GM19468 (cell line): ENCODE data around the gene SLC5A11.
"Not testable (repeated sequence)": the region's sequence is repeated elsewhere in the genome, so short reads cannot be mapped to it uniquely, and the experiment has no call there.

Source experiments
- ATAC-seq: cut with Tn5 transposase; IDR thresholded peaks from one replicate; pipeline ENCODE4 v1.9.1; 2021; ENCODE audit warnings: mild to moderate bottlenecking, moderate library complexity, moderate number of reproducible peaks; ENCODE audit not compliant: unreplicated experiment; ENCODE audit errors: extremely low read depth

The SLC5A11 gene

DNA sequence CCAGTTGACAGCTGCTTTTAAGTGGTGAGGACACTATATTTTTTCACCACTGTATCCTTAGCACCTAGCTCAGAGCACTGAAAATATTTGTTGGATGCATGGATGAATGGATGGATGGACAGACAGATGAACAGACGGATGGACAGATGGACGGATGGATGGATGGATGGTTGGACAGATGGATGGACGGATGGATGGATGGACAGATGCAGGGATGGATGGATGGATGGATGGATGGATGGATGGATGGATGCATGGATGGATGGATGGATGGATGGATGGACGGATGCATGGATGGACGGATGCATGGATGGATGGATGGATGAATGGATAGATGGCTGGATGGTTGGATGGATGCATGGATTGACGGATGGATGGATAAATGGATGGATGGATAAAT, 12.4 kb upstream of the SLC5A11 start:
- no peak for ATAC-seq

DNA sequence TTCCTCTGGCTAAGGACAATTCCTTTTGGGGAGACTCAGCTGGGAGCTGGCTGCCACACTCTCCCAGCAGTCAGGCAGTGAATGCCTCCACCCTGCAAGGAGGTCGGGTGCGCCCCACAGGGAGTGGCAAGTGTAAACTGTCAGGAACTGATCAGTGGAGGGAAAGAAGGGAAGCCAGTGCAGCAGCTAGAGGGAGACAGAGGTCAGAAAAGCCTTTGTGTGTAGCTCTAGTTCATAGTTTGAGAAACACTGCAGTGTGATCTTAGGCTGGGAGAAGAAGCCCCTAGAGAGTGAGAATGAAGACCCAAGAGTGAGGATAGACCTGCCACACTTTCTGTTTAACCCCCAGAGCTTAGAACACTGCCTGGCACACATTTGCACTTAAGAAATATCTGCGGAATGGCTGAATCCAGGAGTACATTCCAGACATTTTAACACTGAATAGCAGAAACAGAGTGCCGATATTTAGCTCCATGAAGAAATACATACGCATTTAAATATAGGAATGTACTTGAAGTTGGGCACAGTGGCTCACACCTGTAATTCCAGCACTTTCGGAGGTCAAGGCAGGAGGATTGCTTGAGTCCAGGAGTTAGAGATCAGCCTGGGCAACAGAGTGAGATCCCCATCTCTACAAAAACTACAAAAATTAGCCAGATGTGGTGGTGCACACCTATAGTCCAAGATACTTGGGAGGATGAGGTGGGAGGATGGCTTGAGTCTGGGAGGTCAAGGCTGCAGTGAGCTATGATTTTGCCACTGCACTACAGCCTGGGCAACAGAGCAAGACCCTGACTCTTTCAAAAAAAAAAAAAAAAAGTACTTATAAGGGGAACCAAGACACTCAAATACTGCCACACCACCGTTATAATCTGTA, 11.1 kb upstream of the SLC5A11 start:
- no peak for ATAC-seq

DNA sequence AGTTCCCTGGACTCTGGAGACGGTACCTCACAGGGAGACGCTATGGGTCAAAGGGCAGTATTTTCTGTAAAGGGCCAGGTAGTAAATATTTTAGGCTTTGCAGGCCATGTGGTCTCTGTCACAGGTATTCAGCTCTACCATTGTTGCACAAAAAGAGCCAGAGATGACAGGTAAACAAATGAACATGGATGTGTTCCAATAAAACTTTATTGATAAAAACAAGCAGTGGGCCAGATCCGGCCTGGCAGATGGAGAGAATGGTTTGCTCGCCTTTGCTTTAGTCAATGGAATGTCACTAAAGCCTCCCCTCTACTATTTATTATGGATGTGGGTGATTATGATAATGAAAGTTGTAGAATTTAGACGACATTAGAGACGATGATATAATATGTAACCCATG, 8.9 kb upstream of the SLC5A11 start:
- no peak for ATAC-seq

- no peak for ATAC-seq
These were observed 7.8 kb upstream of the SLC5A11 start for GRCh38 chr16:24837969-24838368.

DNA sequence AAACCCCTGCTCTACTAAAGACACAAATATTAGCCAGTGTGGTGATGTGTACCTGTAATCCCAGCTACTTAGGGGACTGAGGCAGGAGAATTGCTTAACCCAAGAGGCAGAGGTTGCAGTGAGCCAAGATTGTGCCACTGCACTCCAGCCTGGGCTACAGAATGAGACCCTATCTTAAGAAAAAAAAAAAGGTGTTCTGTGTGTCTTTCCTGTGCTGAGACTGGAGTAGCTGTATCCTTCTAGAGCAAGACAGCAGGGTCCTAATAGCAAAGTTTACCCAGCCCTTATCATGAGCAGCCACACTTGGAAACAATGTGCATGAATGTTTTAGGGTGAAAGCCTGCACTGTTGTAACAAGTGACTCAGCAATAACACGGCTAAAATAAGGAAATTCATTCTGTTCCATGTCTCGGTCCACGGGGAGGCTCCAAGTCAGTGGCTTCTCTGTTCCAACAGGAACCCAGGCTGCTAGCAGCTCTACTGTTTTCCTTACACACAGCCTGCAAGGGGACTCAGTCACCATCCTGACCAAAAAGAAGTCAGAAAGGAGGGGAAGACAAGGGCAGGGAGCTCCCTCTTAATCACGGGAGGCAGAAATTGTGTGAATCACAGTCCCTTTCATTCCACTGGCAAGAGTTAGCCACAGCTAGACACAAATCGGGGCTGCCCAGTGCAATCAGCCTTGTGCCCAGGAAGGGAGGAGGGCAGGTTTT, 7.1 kb upstream of the SLC5A11 start:
- ATAC-seq = no peak

- no peak for ATAC-seq
These were observed 6.3 kb upstream of the SLC5A11 start for GRCh38 chr16:24839347-24839972.

- ATAC-seq = no peak
These were observed 4.5 kb upstream of the SLC5A11 start for GRCh38 chr16:24841291-24841690.

GRCh38 chr16:24844101-24845030, 1.4 kb upstream of the SLC5A11 start:
- ATAC-seq = no peak

DNA sequence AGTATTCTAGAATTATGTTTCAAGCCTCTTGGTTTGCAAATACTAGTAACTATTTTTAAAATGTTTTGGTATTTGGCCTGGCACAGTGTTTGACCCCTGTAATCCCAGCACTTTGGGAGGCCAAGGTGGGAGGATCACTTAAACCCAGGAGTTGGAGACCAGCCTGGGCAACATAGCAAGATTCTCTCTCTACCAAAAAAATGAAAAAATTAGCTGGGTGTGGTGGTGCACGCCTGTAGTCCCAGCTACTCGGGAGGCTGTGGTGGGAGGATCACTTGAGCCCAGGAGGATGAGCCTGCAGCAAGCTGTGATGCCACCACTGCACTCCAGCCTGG, 765 bp upstream of the SLC5A11 start:
- not testable (repeated sequence) for ATAC-seq

GRCh38 chr16:24846548-24847357, 990 bp downstream of the SLC5A11 start:
- ATAC-seq = no peak

- ATAC-seq = no peak
These were observed 1.5 kb downstream of the SLC5A11 start for GRCh38 chr16:24847358-24847664.

- ATAC-seq = no peak
These were observed 2.3 kb downstream of the SLC5A11 start for GRCh38 chr16:24848065-24848464.

DNA sequence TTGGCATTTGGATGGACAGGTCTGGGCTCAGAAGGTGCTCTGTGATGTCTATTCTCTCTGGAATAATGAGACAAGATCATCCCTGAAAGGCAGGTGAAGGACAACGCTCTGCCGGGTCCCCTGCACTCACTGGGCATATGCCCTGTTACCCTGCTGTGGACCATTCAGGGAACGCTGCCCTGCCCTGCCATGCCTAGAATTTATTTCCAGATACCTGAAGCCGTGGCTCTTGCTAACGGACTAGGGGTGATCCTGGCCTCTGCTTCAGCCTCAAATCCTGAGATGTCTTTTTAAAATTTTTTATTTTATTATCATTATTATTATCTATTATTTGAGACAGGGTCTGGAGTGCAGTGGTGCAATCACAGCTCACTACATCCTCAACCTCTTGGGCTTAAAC, 3.9 kb downstream of the SLC5A11 start:
- ATAC-seq = no peak

- no peak for ATAC-seq
These were observed 4.7 kb downstream of the SLC5A11 start for GRCh38 chr16:24850289-24850938.

GRCh38 chr16:24851700-24852099, 5.9 kb downstream of the SLC5A11 start:
- ATAC-seq = no peak

- no peak for ATAC-seq
These were observed 6.5 kb downstream of the SLC5A11 start for GRCh38 chr16:24852281-24852721.

DNA sequence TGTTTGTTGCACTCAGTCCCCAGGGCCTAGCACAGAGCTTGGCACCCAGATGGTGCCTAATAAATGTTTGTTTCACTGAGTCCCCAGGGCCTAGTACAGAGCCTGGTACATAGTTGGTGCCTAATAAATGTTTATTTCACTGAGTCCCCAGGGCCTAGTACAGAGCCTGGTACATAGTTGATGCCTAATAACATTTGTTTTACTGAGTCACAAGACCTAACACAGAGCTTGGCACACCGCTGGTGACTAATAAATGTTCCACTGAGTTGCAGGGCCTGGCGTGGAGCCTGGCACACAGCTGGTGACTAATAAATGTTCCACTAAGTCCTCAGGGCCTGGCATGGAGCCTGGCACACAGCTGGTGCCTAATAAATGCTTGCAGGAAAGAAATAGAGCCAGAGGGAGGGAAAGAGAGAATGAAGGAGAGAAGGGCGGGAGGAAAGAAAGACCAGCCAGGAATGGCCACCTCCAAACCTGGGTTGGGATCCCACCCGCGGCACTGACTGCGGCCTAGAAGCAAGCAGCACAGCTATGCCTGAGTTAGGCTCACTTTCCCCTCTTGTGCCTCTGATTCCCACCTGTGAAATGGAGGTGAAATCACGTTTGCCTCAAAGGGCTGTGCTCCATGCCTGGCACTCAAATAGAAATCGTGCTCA, 7.5 kb downstream of the SLC5A11 start:
- no peak for ATAC-seq

DNA sequence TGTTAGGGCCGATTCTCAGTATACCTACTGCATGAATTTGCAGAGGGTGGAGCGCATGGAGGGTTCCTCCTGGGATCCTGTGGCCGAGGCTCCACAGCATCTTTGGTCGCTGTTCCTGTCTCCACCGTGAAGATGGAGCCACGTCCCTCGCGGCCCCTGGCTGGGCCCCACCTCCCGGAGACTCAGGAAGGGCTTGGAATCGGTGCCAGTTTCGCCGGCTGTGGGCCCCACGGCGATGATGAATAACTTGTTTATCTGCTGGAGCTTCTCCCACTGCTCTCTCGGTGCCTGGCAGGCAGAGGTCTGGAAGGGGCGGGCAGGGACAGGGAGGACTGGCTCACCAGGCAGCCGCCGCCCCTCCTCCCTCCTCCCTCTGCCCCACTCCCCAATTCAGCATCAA, 8.1 kb downstream of the SLC5A11 start:
- no peak for ATAC-seq
